Measurements from ENCODE around the gene MCC.
A peak's percentile ranks its signal among the peaks of the same experiment; 100 is the strongest.

The MCC gene

GRCh38 chr5:113520429-113520828 lies 32.2 kb upstream of the MCC start:
- TF ChIP-seq CTCF (IDR thresholded peaks at IDR 0.05): no peak

- TF ChIP-seq CTCF (IDR thresholded peaks at IDR 0.05): no peak
These were observed 31.2 kb upstream of the MCC start for GRCh38 chr5:113519412-113519811.

GRCh38 chr5:113518884-113519283 lies 30.6 kb upstream of the MCC start:
- TF ChIP-seq CTCF (IDR thresholded peaks at IDR 0.05): no peak

- TF ChIP-seq CTCF (IDR thresholded peaks at IDR 0.05): no peak
These were observed 26.0 kb upstream of the MCC start for GRCh38 chr5:113514289-113514635.

GRCh38 chr5:113513384-113514288 lies 25.4 kb upstream of the MCC start, which contains the start of gene YTHDC2:
Gene YTHDC2 (plus strand): TSS chr5:113513694. CDS start chr5:113513896, 202 bp downstream.
- TF ChIP-seq CTCF (IDR thresholded peaks at IDR 0.05): peak; percentile 67

GRCh38 chr5:113512341-113512740 lies 24.1 kb upstream of the MCC start:
- no peak for TF ChIP-seq CTCF (IDR thresholded peaks at IDR 0.05)

- peak; percentile 80 for TF ChIP-seq CTCF (IDR thresholded peaks at IDR 0.05)
These were observed 22.7 kb upstream of the MCC start for GRCh38 chr5:113510836-113511451.
